HepG2 (cell line): ENCODE measurements around the gene VAX1. TPM values are rescaled to one million over a fixed set of nuclear protein-coding genes. Genes with fewer than 3 reads are reported as not detected.

ENCODE experiments used
- ATAC-seq: fragments of 200-7000 bp; cut with Tn5 transposase; 3 replicates; pipeline ENCODE4 v1.9.1; 2020; ENCODE audit warnings: mild to moderate bottlenecking, moderate library complexity
- BruUV-seq: library from RNA; stranded (reverse); fragments of 400-500 nt; replicated peaks from 2 replicates; lab custom pipeline; 2021; lab: Mats Ljungman, UMichigan
- CTCF ChIA-PET: fragments of 300-600 bp; formaldehyde crosslinking; extraction: SDS; loops from one replicate; lab custom pipeline; 2021; ENCODE audit warnings: low total read pairs, inconsistent platforms, low intra/inter-chr PET ratio; lab: Yijun Ruan, JAX
- POLR2A ChIA-PET: fragments of 350-600 bp; sonication (Branson Sonifier 250); formaldehyde crosslinking; loops from one replicate; lab custom pipeline; 2020; ENCODE audit warnings: antibody characterized with exemption, inconsistent platforms; lab: Yijun Ruan, JAX
- DNase-seq: peaks from one replicate; pipeline ENCODE4 v3.0.0-alpha.2; 2015; ENCODE audit warnings: low spot score
- FAIRE-seq: peaks from 3 replicates; lab custom pipeline; 2011; peaks lifted over from hg19 to GRCh38; lab: Jason Lieb, UNC
- H2AFZ ChIP-seq: one replicate; pipeline ENCODE4 v1.6.1; 2011; ENCODE audit warnings: low read length, inconsistent platforms
- H3K27ac ChIP-seq: fragments of 300-600 bp; 3 replicates; pipeline ENCODE4 v1.8.0; 2011; ENCODE audit warnings: mixed run types, mild to moderate bottlenecking, mixed read lengths, low read length, inconsistent platforms; ENCODE audit not compliant: insufficient read depth; ENCODE audit errors: extremely low read length
- H3K27me3 ChIP-seq, 2 experiments: fragments of 200-600 bp in 1 of 2; 2 replicates in 1 of 2; 3 replicates in 1 of 2; pipeline versions ENCODE4 v1.6.0 to v1.8.0; 2011; ENCODE audit warnings: low read length in 2 of 2, mild to moderate bottlenecking in 2 of 2, moderate library complexity in 2 of 2, inconsistent platforms in 1 of 2; ENCODE audit not compliant: insufficient read depth in 2 of 2, control insufficient read depth in 1 of 2
- H3K36me3 ChIP-seq, 2 experiments: fragments of 200-600 bp in 1 of 2; replicated peaks in 1 of 2; 2 replicates in 1 of 2; 3 replicates in 1 of 2; pipeline versions ENCODE4 v1.5.1 to v1.8.0; 2011; ENCODE audit warnings: low read length in 2 of 2, inconsistent platforms in 1 of 2; ENCODE audit not compliant: insufficient read depth in 2 of 2, control insufficient read depth in 1 of 2
- H3K4me1 ChIP-seq: 2 replicates; pipeline ENCODE4 v1.5.1; 2012; ENCODE audit warnings: low read length, inconsistent platforms; ENCODE audit not compliant: insufficient read depth
- H3K4me2 ChIP-seq: 2 replicates; pipeline ENCODE4 v1.6.0; 2011; ENCODE audit warnings: low read depth, low read length, inconsistent platforms
- H3K4me3 ChIP-seq, 3 experiments: fragments of 200-600 bp in 1 of 3; sonication (generic), shearing (Covaris generic) in 1 of 3; replicated peaks in 1 of 3; 2 replicates each; pipeline ENCODE4 v1.5.1; 2011 to 2016; ENCODE audit warnings: low read length in 3 of 3, inconsistent platforms in 2 of 3, low read depth in 2 of 3, mild to moderate bottlenecking in 2 of 3, control low read depth in 1 of 3, mixed read lengths in 1 of 3; ENCODE audit not compliant: insufficient read depth in 1 of 3
- H3K79me2 ChIP-seq: one replicate; pipeline ENCODE4 v1.6.1; 2011; ENCODE audit warnings: low read length, inconsistent platforms; ENCODE audit not compliant: insufficient read depth
- H3K9ac ChIP-seq: 2 replicates; pipeline ENCODE4 v1.6.0; 2011; ENCODE audit warnings: mild to moderate bottlenecking, low read depth, low read length, inconsistent platforms; ENCODE audit not compliant: insufficient read depth
- H3K9me3 ChIP-seq: 2 replicates; pipeline ENCODE4 v1.5.1; 2012; ENCODE audit warnings: mild to moderate bottlenecking, low read length
- H4K20me1 ChIP-seq: 2 replicates; pipeline ENCODE4 v1.6.0; 2011; ENCODE audit warnings: inconsistent platforms, mild to moderate bottlenecking, low read length, moderate library complexity; ENCODE audit not compliant: insufficient read depth
- ATF5 ChIP-seq: sonication (generic); formaldehyde crosslinking; IDR thresholded peaks from 2 replicates; pipeline ENCODE4 v1.4.0; 2020; ENCODE audit warnings: mild to moderate bottlenecking, low read depth, missing genetic modification reagents
- BRD4 ChIP-seq: sonication (generic); formaldehyde crosslinking; IDR thresholded peaks from 2 replicates; pipeline ENCODE4 v1.4.0; 2020; ENCODE audit warnings: missing genetic modification reagents
- FOXO4 ChIP-seq: sonication (generic); formaldehyde crosslinking; conservative IDR thresholded peaks from 2 replicates; pipeline ENCODE4 v1.8.1; 2023; ENCODE audit warnings: missing genetic modification reagents
- KDM3A ChIP-seq: IDR thresholded peaks from 2 replicates; pipeline ENCODE4 v1.6.1; 2018; ENCODE audit warnings: low read depth, missing compliant biosample characterization
- NFKB2 ChIP-seq: sonication (generic); formaldehyde crosslinking; IDR thresholded peaks from 2 replicates; pipeline ENCODE4 v1.4.0; 2020; ENCODE audit warnings: missing genetic modification reagents, borderline replicate concordance
- NFYC ChIP-seq: IDR thresholded peaks from 2 replicates; pipeline ENCODE4 v1.6.1; 2016; ENCODE audit warnings: missing genetic modification reagents, missing compliant biosample characterization
- RFX1 ChIP-seq: fragments of 450-650 bp; IDR thresholded peaks from 2 replicates; pipeline ENCODE4 v1.6.1; 2017
- ZNF484 ChIP-seq: sonication (generic); formaldehyde crosslinking; IDR thresholded peaks from 2 replicates; pipeline ENCODE4 v1.5.1; 2020; ENCODE audit warnings: mild to moderate bottlenecking, low read depth, missing genetic modification reagents, borderline replicate concordance
- ZNF503 ChIP-seq: sonication (generic); formaldehyde crosslinking; IDR thresholded peaks from 2 replicates; pipeline ENCODE4 v1.4.0; 2020; ENCODE audit warnings: missing genetic modification reagents
- ZNF547 ChIP-seq: sonication (generic); formaldehyde crosslinking; IDR thresholded peaks from 2 replicates; pipeline ENCODE4 v1.5.1; 2020; ENCODE audit warnings: mild to moderate bottlenecking, missing genetic modification reagents
- ZNF766 ChIP-seq: sonication (generic); formaldehyde crosslinking; IDR thresholded peaks from 2 replicates; pipeline ENCODE4 v1.5.0; 2020; ENCODE audit warnings: missing genetic modification reagents, borderline replicate concordance
- ZSCAN25 ChIP-seq: sonication (generic); formaldehyde crosslinking; IDR thresholded peaks from 2 replicates; pipeline ENCODE4 v1.8.0; 2022; ENCODE audit warnings: mild to moderate bottlenecking, missing genetic modification reagents
- WGBS: methylation state at CpG from one replicate; pipeline ENCODE4 v1.1.6; 2017; ENCODE audit warnings: low lambda C conversion rate; 5-methylcytosine and 5-hydroxymethylcytosine counted together
- in situ Hi-C: cut with HindIII; loops from 2 replicates; pipeline ENCODE4 v1.10.0; 2017; ENCODE audit warnings: low pct_unique_long_range_greater_than_20kb; ENCODE audit not compliant: extremely low pct_ligation_motif_present
- intact Hi-C: fragments of 100-400 bp; cut with micrococcal nuclease; formaldehyde crosslinking; loops from one replicate; pipeline ENCODE4 v1.10.0; 2022; ENCODE audit not compliant: unreplicated experiment
- polyA plus RNA-seq, 8 experiments: library from polyadenylated mRNA; depleted of rRNA in 3 of 8; stranded (reverse) in 7 of 8; unstranded in 1 of 8; fragments of >200 nt; fragmentation: Illumina TruSeq in 4 of 8; extraction: Trizol in 4 of 8; gene quantifications; 2 replicates each; pipeline versions ENCODE4 v1.2.1 to v1.2.3, GENCODE V29; 2011 to 2016; ENCODE audit warnings: low read depth in 4 of 8, missing spikeins in 1 of 8, mixed read lengths in 1 of 8; ENCODE audit not compliant: insufficient read depth in 1 of 8
- total RNA-seq, 5 experiments: library from RNA; depleted of rRNA; stranded (reverse); fragments of >200 nt; fragmentation: Illumina TruSeq; extraction: Trizol; gene quantifications; 2 replicates each; pipeline ENCODE4 v1.2.3, GENCODE V29; 2016; ENCODE audit warnings: low read depth in 1 of 5

Gene VAX1
- total and polyA plus RNA-seq, 2 of the 13 experiments (the other 11 are each of a cell fraction or from before 2014, with no cell fraction given): not detected

DNA sequence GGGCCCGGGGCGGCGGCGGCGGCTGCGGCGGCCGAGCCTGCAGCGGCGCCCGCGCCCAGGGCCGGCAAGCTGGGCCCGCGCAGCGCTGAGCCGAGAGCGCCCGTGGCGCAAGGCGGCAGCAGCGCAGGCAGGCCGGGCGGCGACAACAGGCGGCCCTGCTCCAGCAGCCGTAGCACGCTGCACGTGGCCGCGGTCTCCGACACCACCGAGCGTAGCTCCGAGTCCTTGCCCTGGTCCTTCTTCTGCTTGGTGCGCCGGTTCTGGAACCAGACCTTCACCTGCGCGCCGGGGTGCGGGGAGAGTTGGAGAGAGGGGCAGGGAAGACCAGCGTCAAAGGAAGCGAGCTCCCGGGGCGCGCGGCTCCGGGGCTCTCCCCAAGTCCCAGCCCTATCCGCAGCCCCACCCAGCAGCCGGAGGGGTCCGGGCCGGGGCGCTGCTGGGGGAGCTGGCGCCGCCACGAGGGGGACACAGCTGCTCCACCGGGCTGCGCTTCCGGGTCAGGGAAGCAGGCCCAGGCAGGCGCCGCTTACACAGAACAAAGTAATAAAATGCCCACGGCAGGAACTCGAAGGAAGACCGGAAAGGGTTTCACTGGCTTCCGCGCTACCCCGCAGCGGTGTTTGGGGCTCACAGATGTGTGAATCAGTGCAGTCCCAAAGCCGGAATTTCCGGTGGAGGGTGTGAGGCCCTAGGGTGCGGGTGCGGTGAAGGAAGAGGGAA lies 3.6 kb downstream of the VAX1 start (continued):
- no peak for TF ChIP-seq FOXO4 (CRISPR knock-in tag)
- no peak for TF ChIP-seq RFX1
- TF ChIP-seq, all 625 proteins: peak for 0

DNA sequence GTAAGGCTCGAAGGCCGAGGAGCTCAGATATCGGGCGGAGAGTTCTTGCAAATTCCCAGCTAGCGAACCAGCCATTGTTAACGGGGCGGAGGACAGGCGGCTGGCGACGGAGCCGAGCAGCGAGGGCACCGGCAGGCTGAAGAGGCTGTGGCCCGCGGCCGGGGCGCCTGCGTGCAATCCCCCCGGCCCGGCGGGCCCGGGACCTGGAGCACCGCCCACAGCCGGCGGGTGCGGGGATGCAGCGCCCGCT lies 4.1 kb downstream of the VAX1 start:
- ATAC-seq (no peak), DNase-seq (no peak)
- H3K27ac ChIP-seq: no peak overlapping the region
- H3K4me1 ChIP-seq: peaks cover 10% of the 10 kb centered on the region; the same call in 1 of the 2 replicates
- no peak overlapping the region for H3K9ac ChIP-seq
- no peaks in the 10 kb centered on the region for H4K20me1 ChIP-seq
- H3K27me3 ChIP-seq: peaks cover 17 to 93% of the 10 kb centered on the region in 2 experiments
- no TSS peak for BruUV-seq
- no peaks in the 10 kb centered on the region for H3K36me3 ChIP-seq
- POLR2A ChIA-PET: no interaction called here
- in situ Hi-C loops: no loop called here
- H3K79me2 ChIP-seq: no peaks in the 10 kb centered on the region
- no peak for TF ChIP-seq KDM3A (CRISPR knock-in tag)
- no peak for TF ChIP-seq ZNF766 (CRISPR knock-in tag)
- no peak for TF ChIP-seq ATF5 (CRISPR knock-in tag)
- TF ChIP-seq ZSCAN25: no peak
- TF ChIP-seq ZNF484 (CRISPR knock-in tag): no peak
- TF ChIP-seq NFYC (CRISPR knock-in tag): no peak
- TF ChIP-seq NFKB2 (CRISPR knock-in tag): no peak
- no peak for TF ChIP-seq BRD4 (CRISPR knock-in tag)
- no peak for TF ChIP-seq ZNF503 (CRISPR knock-in tag)
- TF ChIP-seq ZNF547 (CRISPR knock-in tag): no peak
- TF ChIP-seq, all 625 proteins: peak for 0
- no peaks in the 10 kb centered on the region for H3K9me3 ChIP-seq
- 0 out of 2 replicates have a peak overlapping the region, but pooled peaks have one; percentile 18 for H3K4me2 ChIP-seq
- FAIRE-seq: no peak
- no peak overlapping the region for H3K4me3 ChIP-seq
- CTCF ChIA-PET: no interaction called here
- no peak overlapping the region for H2AFZ ChIP-seq
- intact Hi-C loops: no loop called here
- WGBS: 46% methylated on average over 14 of the region's 28 CpGs
